Transverse colon (tissue), 4 donors: ENCODE measurements around the gene WNT6. TPM values are rescaled to one million over a fixed set of nuclear protein-coding genes. Genes with fewer than 3 reads are reported as not detected.

Source experiments
- DNase-seq: peaks from one replicate; pipeline ENCODE4 v3.0.0-alpha.2; 2019
- H3K27ac ChIP-seq, 4 donors: fragments of 200-600 bp; sonication (generic); 2 replicates each; pipeline ENCODE4 v1.5.1; 2016 to 2018; ENCODE audit warnings: inconsistent platforms in 4 of 4
- H3K27me3 ChIP-seq: fragments of 200-600 bp; sonication (generic); 2 replicates; pipeline ENCODE4 v1.5.1; 2017; ENCODE audit warnings: inconsistent platforms
- H3K36me3 ChIP-seq, 4 donors: fragments of 200-600 bp; sonication (generic); 2 replicates each; pipeline ENCODE4 v1.5.1; 2017 to 2019; ENCODE audit warnings: inconsistent platforms in 4 of 4
- H3K4me1 ChIP-seq, 4 donors: fragments of 200-600 bp; sonication (generic); 2 replicates each; pipeline ENCODE4 v1.5.1; 2017 to 2020; ENCODE audit warnings: inconsistent platforms in 4 of 4
- H3K4me3 ChIP-seq, 4 donors: fragments of 200-600 bp; sonication (generic); 1 replicate in 1 of 4; 2 replicates in 3 of 4; pipeline versions ENCODE4 v1.5.1 to v1.6.1; 2017 to 2019; ENCODE audit warnings: inconsistent platforms in 4 of 4
- H3K9me3 ChIP-seq, 2 donors: fragments of 200-600 bp; sonication (generic); 2 replicates each; pipeline ENCODE4 v1.5.1; 2017 to 2019; ENCODE audit warnings: inconsistent platforms in 2 of 2
- EP300 ChIP-seq: sonication (generic); formaldehyde crosslinking; IDR thresholded peaks from one replicate; pipeline ENCODE4 v1.6.1; 2017; ENCODE audit warnings: antibody characterized with exemption, low read depth
- POLR2A ChIP-seq: fragments of 450-650 bp; IDR thresholded peaks from one replicate; pipeline ENCODE4 v1.6.1; 2016; ENCODE audit warnings: antibody characterized with exemption, mild to moderate bottlenecking, moderate library complexity
- POLR2AphosphoS5 ChIP-seq, 3 donors: sonication (generic); formaldehyde crosslinking; IDR thresholded peaks; one replicate each; pipeline ENCODE4 v1.6.1; 2016; ENCODE audit warnings: antibody characterized with exemption in 3 of 3
- WGBS, 2 donors: methylation state at CpG; one replicate each; pipeline ENCODE4 v1.1.5; 2018; ENCODE audit warnings: low coverage in 1 of 2; 5-methylcytosine and 5-hydroxymethylcytosine counted together
- in situ Hi-C, 4 donors: fragments of 200-750 bp; cut with MboI; loops; one replicate each; pipeline versions ENCODE4 v1.15.0 to v1.15.1; 2017; ENCODE audit warnings: low sequenced_read_pairs in 3 of 4, low pct_ligation_motif_present in 1 of 4, low pct_unique_long_range_greater_than_20kb in 1 of 4
- intact Hi-C: fragments of 100-400 bp; cut with DNase I; formaldehyde crosslinking; loops from one replicate; pipeline ENCODE4 v1.15.1; 2023; ENCODE audit warnings: low total_unique reads
- total RNA-seq, 4 donors: library from RNA; depleted of rRNA; stranded (reverse); fragments of >200 nt; gene quantifications; one replicate each; pipeline ENCODE4 v1.1.0, GENCODE V29; 2016
- TF ChIP-seq, protein P1 (sequence below), 5 experiments: fragments of 200-600 bp in 3 of 5; fragments of 450-650 bp in 2 of 5; sonication (generic) in 3 of 5; IDR thresholded peaks; 1 replicate in 2 of 5; 2 replicates in 3 of 5; pipeline ENCODE4 v1.5.1; 2016 to 2017; ENCODE audit warnings: antibody characterized with exemption in 5 of 5, inconsistent platforms in 3 of 5, mild to moderate bottlenecking in 2 of 5, moderate library complexity in 1 of 5

Gene WNT6
- total RNA-seq, 4 donors from 2014 or later: 0.82 to 164 (median 1.7) TPM; not detected in 1

DNA sequence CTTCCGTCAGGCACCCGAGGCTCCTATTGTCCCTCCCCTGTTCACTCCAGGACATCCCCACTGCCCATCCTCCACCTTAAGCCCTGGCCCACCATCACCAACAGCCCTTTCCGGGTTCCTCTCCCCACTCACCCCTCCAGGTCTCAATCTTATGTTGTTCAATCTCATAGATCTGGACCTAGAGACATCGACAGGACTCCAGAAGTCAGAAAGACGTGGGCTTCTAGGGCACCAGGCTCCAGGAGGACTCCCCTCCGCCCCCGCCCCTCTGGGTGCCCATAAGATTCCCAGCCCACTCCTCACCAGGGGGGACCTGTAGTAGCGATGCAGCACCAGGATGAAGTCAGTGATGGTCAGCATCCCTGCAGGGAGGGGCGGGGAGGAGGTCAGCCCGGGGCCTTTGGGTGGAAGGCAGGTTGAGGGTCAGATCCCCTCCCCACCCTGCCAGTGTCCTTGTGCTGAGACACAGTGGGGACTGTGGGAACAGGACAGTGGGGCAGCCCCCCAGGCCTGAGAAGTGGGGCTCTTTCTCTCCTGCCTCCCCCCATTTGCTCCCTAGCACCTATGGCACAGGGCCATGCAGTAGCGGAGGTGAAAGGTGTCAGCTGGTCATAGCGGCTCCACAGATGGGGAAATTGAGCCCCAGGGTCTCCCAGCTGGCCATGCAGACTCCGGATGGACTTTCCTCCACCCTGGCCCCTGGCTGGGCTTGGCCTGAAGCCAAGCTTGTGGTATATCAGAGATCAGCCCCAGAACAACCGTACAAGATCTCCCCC is 31.7 kb upstream of the WNT6 start:
- H3K4me3 ChIP-seq: no peak overlapping the region
- H3K27ac ChIP-seq: no peak overlapping the region
- H3K27me3 ChIP-seq: peaks cover 8% of the 10 kb centered on the region
- in situ Hi-C loops: loop anchor here in 2 of 4 donors (25.0 kb wide), 2 partner anchors 91 to 116 kb away; partner anchors contain the start of gene TTLL4 (in 1 of the 2)
- no peaks in the 10 kb centered on the region for H3K36me3 ChIP-seq
- H3K4me1 ChIP-seq: no peaks in the 10 kb centered on the region
- DNase-seq: no peak
- intact Hi-C loops: loop anchor here (10.0 kb wide), 1 partner anchor 103 kb away; no protein-coding TSS in a partner anchor
- 69 to 79% methylated on average over 2 to 12 of the region's 14 CpGs for WGBS, 2 donors
- no peaks in the 10 kb centered on the region for H3K9me3 ChIP-seq
- no peak for TF ChIP-seq POLR2A
- TF ChIP-seq, protein P1, sequence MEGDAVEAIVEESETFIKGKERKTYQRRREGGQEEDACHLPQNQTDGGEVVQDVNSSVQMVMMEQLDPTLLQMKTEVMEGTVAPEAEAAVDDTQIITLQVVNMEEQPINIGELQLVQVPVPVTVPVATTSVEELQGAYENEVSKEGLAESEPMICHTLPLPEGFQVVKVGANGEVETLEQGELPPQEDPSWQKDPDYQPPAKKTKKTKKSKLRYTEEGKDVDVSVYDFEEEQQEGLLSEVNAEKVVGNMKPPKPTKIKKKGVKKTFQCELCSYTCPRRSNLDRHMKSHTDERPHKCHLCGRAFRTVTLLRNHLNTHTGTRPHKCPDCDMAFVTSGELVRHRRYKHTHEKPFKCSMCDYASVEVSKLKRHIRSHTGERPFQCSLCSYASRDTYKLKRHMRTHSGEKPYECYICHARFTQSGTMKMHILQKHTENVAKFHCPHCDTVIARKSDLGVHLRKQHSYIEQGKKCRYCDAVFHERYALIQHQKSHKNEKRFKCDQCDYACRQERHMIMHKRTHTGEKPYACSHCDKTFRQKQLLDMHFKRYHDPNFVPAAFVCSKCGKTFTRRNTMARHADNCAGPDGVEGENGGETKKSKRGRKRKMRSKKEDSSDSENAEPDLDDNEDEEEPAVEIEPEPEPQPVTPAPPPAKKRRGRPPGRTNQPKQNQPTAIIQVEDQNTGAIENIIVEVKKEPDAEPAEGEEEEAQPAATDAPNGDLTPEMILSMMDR (IDR thresholded peaks at IDR 0.05): no peak
- TF ChIP-seq EP300: no peak

DNA sequence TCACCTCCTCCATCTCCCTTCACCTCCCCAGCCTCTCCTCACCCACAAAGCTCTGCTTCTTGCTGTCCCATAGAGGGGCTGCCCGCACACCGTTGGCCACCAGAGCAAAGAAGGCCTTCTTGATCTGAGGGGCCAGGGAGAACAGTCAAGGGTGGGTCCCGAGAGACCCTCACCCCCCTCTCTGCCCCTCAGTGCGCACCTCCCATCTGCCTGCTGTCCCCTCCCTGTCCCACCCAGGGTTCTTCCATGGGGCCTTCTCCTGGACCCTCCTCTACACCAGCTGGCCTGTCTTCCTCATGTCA is 31.2 kb upstream of the WNT6 start:
- Histone ChIP-seq H3K9me3 (no peaks in the 10 kb centered on the region), H3K27ac (no peak overlapping the region), H3K4me3 (no peak overlapping the region), H3K36me3 (no peaks in the 10 kb centered on the region), H3K4me1 (no peaks in the 10 kb centered on the region), H3K27me3 (peaks cover 14% of the 10 kb centered on the region)
- in situ Hi-C loops (loop anchor here in 2 of 4 donors (25.0 kb wide), 2 partner anchors 91 to 116 kb away; partner anchors contain the start of gene TTLL4 (in 1 of the 2)), intact Hi-C loops (loop anchor here (10.0 kb wide), 1 partner anchor 104 kb away; no protein-coding TSS in a partner anchor)
- no peak for TF ChIP-seq POLR2A
- no peak for TF ChIP-seq POLR2AphosphoS5 (IDR thresholded peaks at IDR 0.05)
- TF ChIP-seq, protein P1 (IDR thresholded peaks at IDR 0.05): no peak
- TF ChIP-seq EP300: no peak
- WGBS, 2 donors: 87% methylated on average over 4 of the region's 4 CpGs; no CpG with 5 or more reads in 1 of the 2 donors
- DNase-seq: no peak

DNA sequence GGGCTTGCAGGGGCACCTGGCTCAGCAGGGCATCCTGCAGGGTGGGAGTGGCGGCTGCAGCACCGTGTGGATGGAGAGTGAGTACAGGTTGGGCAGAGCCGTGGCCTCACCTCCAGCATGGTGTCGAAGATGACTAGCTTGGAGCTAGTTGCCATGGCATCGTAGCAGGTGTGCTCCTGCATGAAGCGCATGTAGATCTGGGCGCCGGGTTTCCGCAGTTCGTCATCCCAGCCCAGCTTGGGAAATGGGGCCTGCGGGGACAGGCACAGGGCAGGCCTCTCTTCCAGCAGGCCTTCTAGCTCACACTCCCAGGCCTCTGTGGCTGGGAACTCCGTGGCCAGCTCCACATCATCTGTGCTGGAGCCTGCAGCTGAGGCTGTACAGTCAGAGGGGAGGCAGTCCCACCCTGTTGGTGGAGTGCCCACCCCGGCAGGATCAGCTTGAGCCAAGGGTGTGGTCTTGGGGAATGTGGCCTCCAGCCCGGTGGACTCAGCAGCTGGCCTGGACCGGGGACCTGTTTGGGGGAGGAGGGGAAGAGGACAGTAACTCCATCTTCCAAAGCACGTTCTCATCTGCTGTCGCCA is 29.6 kb upstream of the WNT6 start:
- 73% methylated on average over 8 of the region's 17 CpGs; no CpG with 5 or more reads in 1 of the 2 donors for WGBS, 2 donors
- Histone ChIP-seq H3K4me1 (no peaks in the 10 kb centered on the region), H3K9me3 (no peaks in the 10 kb centered on the region), H3K4me3 (no peak overlapping the region), H3K27me3 (peaks cover 19% of the 10 kb centered on the region), H3K27ac (no peak overlapping the region), H3K36me3 (no peaks in the 10 kb centered on the region)
- TF ChIP-seq POLR2A (no peak), EP300 (no peak), POLR2AphosphoS5 (IDR thresholded peaks at IDR 0.05) (no peak)
- TF ChIP-seq, protein P1 (IDR thresholded peaks at IDR 0.05): no peak
- DNase-seq: no peak
- intact Hi-C loops: loop anchor here (10.0 kb wide), 1 partner anchor 105 kb away; no protein-coding TSS in a partner anchor
- in situ Hi-C loops: loop anchor here (10.0 to 25.0 kb wide), 4 partner anchors 93 to 118 kb away; partner anchors contain the start of gene TTLL4 (in 1 of the 4)

DNA sequence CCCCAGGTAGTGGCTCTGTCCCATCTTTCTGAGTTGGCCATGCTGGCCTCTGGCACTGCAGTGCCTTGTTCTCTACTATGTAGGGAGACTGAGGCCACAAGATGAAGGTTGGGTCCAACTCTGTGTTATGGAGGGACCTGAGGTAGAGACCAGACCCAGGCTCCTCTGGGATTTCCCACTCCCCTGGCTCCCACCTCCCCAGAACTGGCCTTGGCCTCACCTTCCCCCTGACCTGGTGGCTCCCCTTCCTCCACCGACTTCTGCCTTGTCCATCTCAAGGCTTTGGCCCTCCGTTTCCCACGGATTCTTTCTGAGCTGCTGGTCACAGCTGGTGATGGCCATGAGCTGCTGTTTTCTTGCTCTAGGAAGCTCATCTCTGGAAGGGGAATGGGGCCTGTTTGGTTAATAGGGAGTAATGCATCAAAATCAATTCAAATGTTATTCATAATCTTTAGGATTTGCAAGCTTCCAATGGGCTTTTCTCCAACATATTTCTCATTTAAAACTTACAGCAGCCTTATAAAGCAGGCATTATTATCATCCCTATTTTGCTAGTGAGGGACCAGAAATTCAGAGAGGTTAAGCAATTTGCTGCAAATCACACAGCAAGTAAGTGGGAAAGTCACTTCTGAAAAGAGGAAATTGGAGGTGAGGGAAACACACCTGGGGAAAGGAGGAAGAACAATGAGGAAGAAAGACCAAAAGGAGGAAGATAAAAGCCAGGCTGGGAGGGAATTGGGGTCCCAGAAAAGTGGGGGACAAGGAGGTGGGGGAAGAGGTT is 28.9 kb upstream of the WNT6 start:
- WGBS, 2 donors: 68 to 79% methylated on average over 3 of the region's 3 CpGs
- H3K36me3 ChIP-seq: no peaks in the 10 kb centered on the region
- H3K27ac ChIP-seq: no peak overlapping the region
- no peak for DNase-seq
- in situ Hi-C loops: loop anchor here (10.0 to 25.0 kb wide), 4 partner anchors 93 to 118 kb away; partner anchors contain the start of gene TTLL4 (in 1 of the 4)
- intact Hi-C loops: no loop called here
- no peaks in the 10 kb centered on the region for H3K9me3 ChIP-seq
- H3K4me3 ChIP-seq: no peak overlapping the region
- H3K4me1 ChIP-seq: no peaks in the 10 kb centered on the region
- TF ChIP-seq POLR2A (no peak), EP300 (no peak), POLR2AphosphoS5 (IDR thresholded peaks at IDR 0.05) (no peak)
- TF ChIP-seq, protein P1 (IDR thresholded peaks at IDR 0.05): no peak
- H3K27me3 ChIP-seq: peaks cover 27% of the 10 kb centered on the region
